Naive thymus-derived CD4-positive, alpha-beta T cell (primary cell): ENCODE results near the gene TUB. TPM values are rescaled to one million over a fixed set of nuclear protein-coding genes. Genes with fewer than 3 reads are reported as not detected.

ENCODE experiments used
- ATAC-seq: fragments of 150-1000 bp; cut with Tn5 transposase; 2 replicates; pipeline ENCODE4 v1.10.0; 2021; ENCODE audit warnings: mild to moderate bottlenecking, moderate library complexity
- CTCF ChIA-PET: fragments of 350-600 bp; sonication (Branson Sonifier 250); formaldehyde crosslinking; loops from one replicate; lab custom pipeline; 2021; ENCODE audit warnings: antibody characterized with exemption; lab: Charles Lee
- POLR2A ChIA-PET: fragments of 350-600 bp; sonication (Branson Sonifier 250); formaldehyde crosslinking; loops from one replicate; lab custom pipeline; 2021; ENCODE audit warnings: antibody characterized with exemption, inconsistent platforms; lab: Charles Lee
- DNase-seq, 9 donors: peaks; one replicate each; pipeline versions ENCODE4 v3.0.0 to v3.0.0-alpha.2; 2020 to 2022; ENCODE audit warnings: mixed read lengths in 1 of 9
- H3K27ac ChIP-seq: one replicate; pipeline ENCODE4 v1.7.0; 2013; ENCODE audit warnings: mild to moderate bottlenecking, low read depth, low read length, moderate library complexity
- H3K27me3 ChIP-seq, 2 donors: one replicate each; pipeline ENCODE4 v1.7.0; 2013; ENCODE audit warnings: low read length in 2 of 2, mild to moderate bottlenecking in 2 of 2, moderate library complexity in 2 of 2; ENCODE audit not compliant: control insufficient read depth in 2 of 2, insufficient read depth in 2 of 2
- H3K36me3 ChIP-seq, 3 experiments: 1 replicate in 2 of 3; 2 replicates in 1 of 3; pipeline ENCODE4 v1.7.0; 2013; ENCODE audit warnings: low read length in 3 of 3, mild to moderate bottlenecking in 3 of 3, moderate library complexity in 1 of 3; ENCODE audit not compliant: insufficient read depth in 3 of 3, control insufficient read depth in 2 of 3
- H3K4me1 ChIP-seq, 2 donors: one replicate each; pipeline ENCODE4 v1.7.0; 2013; ENCODE audit warnings: low read length in 2 of 2, mild to moderate bottlenecking in 2 of 2, moderate library complexity in 1 of 2; ENCODE audit not compliant: control insufficient read depth in 2 of 2, insufficient read depth in 2 of 2
- H3K4me3 ChIP-seq: 2 replicates; pipeline ENCODE4 v1.7.0; 2013; ENCODE audit warnings: mild to moderate bottlenecking, low read length
- H3K9me3 ChIP-seq, 3 experiments: 1 replicate in 2 of 3; 2 replicates in 1 of 3; pipeline ENCODE4 v1.7.0; 2013; ENCODE audit warnings: low read length in 3 of 3; ENCODE audit not compliant: control insufficient read depth in 2 of 3
- H3K27ac Mint-ChIP-seq, 9 donors: one replicate each; pipeline ENCODE4 v1.8.0; 2020 to 2022; ENCODE audit warnings: mixed read lengths in 9 of 9, mild to moderate bottlenecking in 8 of 9, moderate library complexity in 5 of 9, inconsistent platforms in 2 of 9
- H3K27me3 Mint-ChIP-seq, 5 donors: one replicate each; pipeline ENCODE4 v1.8.0; 2021 to 2022; ENCODE audit warnings: mixed read lengths in 5 of 5, mild to moderate bottlenecking in 1 of 5
- H3K36me3 Mint-ChIP-seq, 5 donors: one replicate each; pipeline ENCODE4 v1.8.0; 2020 to 2022; ENCODE audit warnings: mixed read lengths in 5 of 5, mild to moderate bottlenecking in 3 of 5, inconsistent platforms in 1 of 5
- H3K4me1 Mint-ChIP-seq, 7 donors: one replicate each; pipeline ENCODE4 v1.8.0; 2020 to 2022; ENCODE audit warnings: mixed read lengths in 7 of 7, mild to moderate bottlenecking in 3 of 7, inconsistent platforms in 1 of 7
- H3K4me3 Mint-ChIP-seq, 10 donors: one replicate each; pipeline ENCODE4 v1.8.0; 2020 to 2022; ENCODE audit warnings: mild to moderate bottlenecking in 10 of 10, mixed read lengths in 10 of 10, moderate library complexity in 6 of 10, inconsistent platforms in 2 of 10
- H3K9me3 Mint-ChIP-seq, 11 donors: one replicate each; pipeline ENCODE4 v1.8.0; 2020 to 2022; ENCODE audit warnings: mixed read lengths in 11 of 11, mild to moderate bottlenecking in 4 of 11, inconsistent platforms in 1 of 11, moderate library complexity in 1 of 11
- intact Hi-C, 2 donors: fragments of 100-400 bp; cut with micrococcal nuclease; formaldehyde crosslinking; loops; one replicate each; pipeline ENCODE4 v1.15.1; 2023
- polyA plus RNA-seq, 2 donors: library from polyadenylated mRNA; unstranded; fragments of 300-500 nt; fragmentation: Illumina TruSeq; gene quantifications; one replicate each; pipeline ENCODE4 v1.2.3, GENCODE V29; 2021
- total RNA-seq, 6 experiments: library from RNA in 5 of 6; stranded (reverse) in 5 of 6; gene quantifications; 1 replicate in 5 of 6; 2 replicates in 1 of 6; pipeline ENCODE4 v1.2.3 and lab custom pipeline; 2021 to 2026

Gene TUB
- total and polyA plus RNA-seq, 7 experiments from 2014 or later, result 0.05 to 0.12 (median 0.06) TPM; not detected in 3

GRCh38 chr11:8084352-8084751, 3.3 kb downstream of the TUB start:
- Mint-ChIP-seq H3K27ac (no peak overlapping the region), H3K9me3 (peaks cover 0 to 4% (median 0%) of the 10 kb centered on the region in 11 donors), H3K27me3 (peaks cover 46 to 66% (median 52%) of the 10 kb centered on the region in 5 donors), H3K36me3 (no peaks in the 10 kb centered on the region), H3K4me1 (peaks cover 0 to 10% (median 5%) of the 10 kb centered on the region in 7 donors), H3K4me3 (no peak overlapping the region)
- Histone ChIP-seq H3K27me3 (peaks cover 0 to 6% of the 10 kb centered on the region in 2 donors), H3K9me3 (no peaks in the 10 kb centered on the region), H3K4me3 (no peak overlapping the region), H3K4me1 (no peaks in the 10 kb centered on the region), H3K27ac (no peak overlapping the region), H3K36me3 (no peaks in the 10 kb centered on the region)
- ChIA-PET POLR2A (no interaction called here), CTCF (no interaction called here)
- intact Hi-C loops, result no loop called here
- DNase-seq (no peak), ATAC-seq (no peak)

DNA sequence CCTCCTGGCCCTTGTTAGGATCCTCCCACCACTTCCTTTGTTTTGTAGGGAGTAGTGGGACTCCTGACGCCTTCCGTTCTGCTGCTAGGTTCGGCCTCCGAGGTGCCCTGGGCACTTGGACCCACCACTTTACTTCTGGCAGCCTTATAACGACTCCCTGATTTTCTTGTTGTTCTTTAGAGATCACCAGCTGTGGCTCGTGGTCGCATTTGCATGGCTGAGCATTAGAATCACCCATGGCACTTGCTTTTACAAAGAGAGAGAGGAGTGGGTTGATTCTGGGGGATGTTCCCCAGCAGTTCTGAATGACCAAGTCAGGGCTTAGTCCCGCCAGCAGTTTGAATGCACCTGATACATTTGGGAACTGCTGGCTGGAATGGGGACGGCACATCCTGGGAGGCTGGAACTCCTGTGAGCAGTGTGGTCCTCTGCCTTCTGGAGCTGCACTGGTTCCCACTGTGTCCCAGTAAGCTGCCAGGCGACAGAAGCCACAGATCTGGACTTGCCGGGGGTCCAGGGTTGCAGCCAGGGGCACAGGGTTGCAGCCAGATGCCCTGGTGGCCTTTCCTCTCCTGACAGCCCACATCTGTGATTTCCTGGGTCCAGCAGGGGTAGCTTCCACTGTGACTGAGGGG, 4.1 kb downstream of the TUB start:
- intact Hi-C loops, result no loop called here
- ATAC-seq (no peak), DNase-seq (no peak)
- Histone ChIP-seq H3K4me3 (no peak overlapping the region), H3K9me3 (no peaks in the 10 kb centered on the region), H3K27me3 (peaks cover 0 to 6% of the 10 kb centered on the region in 2 donors), H3K36me3 (no peaks in the 10 kb centered on the region), H3K27ac (no peak overlapping the region), H3K4me1 (no peaks in the 10 kb centered on the region)
- Mint-ChIP-seq H3K9me3 (peaks cover 0 to 4% (median 0%) of the 10 kb centered on the region in 11 donors), H3K36me3 (no peaks in the 10 kb centered on the region), H3K4me1 (peaks cover 0 to 10% (median 5%) of the 10 kb centered on the region in 7 donors), H3K27ac (no peak overlapping the region), H3K4me3 (no peak overlapping the region), H3K27me3 (peaks cover 40 to 65% (median 48%) of the 10 kb centered on the region in 5 donors)
- ChIA-PET CTCF (no interaction called here), POLR2A (no interaction called here)

DNA sequence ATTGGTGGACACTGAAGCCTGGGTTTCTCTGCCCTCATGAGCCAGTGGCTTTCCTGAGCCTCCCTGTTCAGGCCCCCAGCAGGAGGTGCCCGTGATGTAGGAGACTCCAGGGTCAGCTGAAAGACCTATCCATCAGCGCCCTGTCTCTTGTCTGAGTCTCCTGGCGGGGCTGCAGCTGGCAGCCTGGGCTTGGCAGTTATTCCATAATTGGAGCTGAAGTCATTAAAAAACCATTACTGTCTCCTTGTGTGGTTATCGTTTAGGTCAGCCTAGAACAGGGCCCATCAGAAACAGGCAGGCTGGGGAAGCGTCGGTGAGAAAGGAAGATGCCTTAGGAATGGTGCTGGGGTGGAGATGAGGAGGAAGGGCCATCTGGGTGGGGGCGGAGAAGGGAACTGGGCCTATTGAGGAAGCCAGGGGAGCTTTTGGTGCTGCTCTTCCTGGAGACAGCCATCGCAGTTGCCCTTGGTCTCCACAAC, 5.0 kb downstream of the TUB start:
- ChIA-PET CTCF (interaction anchor here (0.6 kb wide), 1 partner anchor 484 kb away, joined by 3 read pairs; no protein-coding TSS in a partner anchor), POLR2A (no interaction called here)
- DNase-seq (no peak), ATAC-seq (no peak)
- Histone ChIP-seq H3K9me3 (no peaks in the 10 kb centered on the region), H3K27me3 (peaks cover 0 to 6% of the 10 kb centered on the region in 2 donors), H3K4me1 (no peaks in the 10 kb centered on the region), H3K4me3 (no peak overlapping the region), H3K36me3 (no peaks in the 10 kb centered on the region), H3K27ac (no peak overlapping the region)
- Mint-ChIP-seq H3K36me3 (no peaks in the 10 kb centered on the region), H3K27me3 (peaks cover 33 to 60% (median 42%) of the 10 kb centered on the region in 5 donors), H3K4me1 (peaks cover 0 to 6% (median 4%) of the 10 kb centered on the region in 7 donors), H3K9me3 (peaks cover 0 to 2% (median 0%) of the 10 kb centered on the region in 11 donors), H3K4me3 (no peak overlapping the region), H3K27ac (no peak overlapping the region)
- intact Hi-C loops, result no loop called here

DNA sequence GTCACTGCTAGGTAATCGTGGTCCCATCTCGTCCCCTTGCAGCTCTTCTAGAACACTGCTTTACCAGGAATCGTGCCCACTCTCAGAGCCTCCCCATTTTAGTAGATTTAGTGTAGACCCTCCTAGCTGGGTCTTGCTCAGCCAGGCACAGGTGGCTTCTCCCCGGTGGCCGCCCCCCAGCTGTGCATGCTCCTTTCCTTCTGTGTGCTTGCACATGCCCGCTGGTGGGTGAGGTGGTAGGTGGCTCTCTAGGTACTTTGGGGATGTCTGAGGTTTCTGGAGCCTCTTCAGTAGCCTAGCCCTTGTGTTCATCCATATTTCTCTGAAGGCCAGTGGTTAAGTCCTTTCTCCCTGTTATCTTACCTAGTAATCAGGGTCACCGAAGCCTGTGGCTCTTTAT, 5.6 kb downstream of the TUB start:
- DNase-seq, result no peak
- Mint-ChIP-seq H3K27me3 (peaks cover 32 to 60% (median 42%) of the 10 kb centered on the region in 5 donors), H3K36me3 (no peaks in the 10 kb centered on the region), H3K4me1 (peaks cover 0 to 6% (median 4%) of the 10 kb centered on the region in 7 donors), H3K27ac (no peak overlapping the region), H3K9me3 (peaks cover 0 to 2% (median 0%) of the 10 kb centered on the region in 11 donors), H3K4me3 (no peak overlapping the region)
- CTCF ChIA-PET, result no interaction called here
- POLR2A ChIA-PET, result no interaction called here
- Histone ChIP-seq H3K4me3 (no peak overlapping the region), H3K36me3 (no peaks in the 10 kb centered on the region), H3K27me3 (peaks cover 0 to 6% of the 10 kb centered on the region in 2 donors), H3K9me3 (no peaks in the 10 kb centered on the region), H3K4me1 (no peaks in the 10 kb centered on the region), H3K27ac (no peak overlapping the region)
- intact Hi-C loops, result no loop called here
- no peak for ATAC-seq

DNA sequence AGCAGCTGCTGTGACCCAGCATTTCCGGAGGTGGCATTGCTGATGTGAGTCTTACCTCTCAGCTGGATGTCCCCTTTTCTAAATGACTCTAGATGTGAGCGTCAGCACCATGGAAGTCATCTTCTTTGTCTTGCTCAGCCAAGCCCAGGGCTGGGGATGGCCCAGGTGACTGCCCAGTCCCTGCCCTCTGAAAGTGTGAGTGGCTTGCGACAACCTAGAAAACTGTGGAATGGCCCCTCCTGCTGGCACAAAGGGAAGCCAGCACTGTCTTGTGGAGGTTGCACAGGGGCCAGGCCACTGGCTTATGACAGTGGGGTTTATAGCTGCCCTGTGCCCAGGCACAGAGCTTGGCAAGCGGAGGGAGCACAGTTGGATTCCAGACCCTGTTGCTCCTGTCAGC, 6.2 kb downstream of the TUB start:
- Histone ChIP-seq H3K4me1 (no peaks in the 10 kb centered on the region), H3K4me3 (no peak overlapping the region), H3K9me3 (no peaks in the 10 kb centered on the region), H3K36me3 (no peaks in the 10 kb centered on the region), H3K27me3 (peaks cover 0 to 2% of the 10 kb centered on the region in 2 donors), H3K27ac (no peak overlapping the region)
- Mint-ChIP-seq H3K36me3 (no peaks in the 10 kb centered on the region), H3K27ac (peak overlapping the region in 1 of 9 donors; percentile 22), H3K4me1 (peaks cover 0 to 5% (median 0%) of the 10 kb centered on the region in 7 donors), H3K9me3 (no peaks in the 10 kb centered on the region), H3K27me3 (peaks cover 26 to 53% (median 36%) of the 10 kb centered on the region in 5 donors), H3K4me3 (no peak overlapping the region)
- no peak for DNase-seq
- intact Hi-C loops, result no loop called here
- CTCF ChIA-PET, result no interaction called here
- POLR2A ChIA-PET, result no interaction called here
- ATAC-seq, result peak; percentile 8

DNA sequence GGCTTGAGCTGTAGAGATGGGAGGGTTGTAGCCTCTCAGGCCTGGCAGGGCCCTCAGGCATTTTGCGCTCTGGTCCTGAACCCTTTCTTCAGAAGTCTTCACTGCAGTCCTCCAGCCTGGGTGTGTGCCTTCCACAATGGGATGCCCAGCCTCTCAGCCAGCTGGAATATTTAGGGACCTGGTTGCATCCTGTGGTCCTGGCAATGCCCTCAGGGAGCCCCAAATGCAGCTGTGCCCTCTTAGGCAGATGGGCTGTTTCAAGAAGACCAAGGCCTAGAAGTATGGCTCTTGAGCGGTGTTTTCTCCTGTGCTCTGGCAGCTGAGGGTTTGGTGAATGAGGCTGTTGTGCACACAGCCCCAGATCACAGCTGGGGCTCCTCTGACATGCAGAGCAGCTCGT, 6.7 kb downstream of the TUB start:
- DNase-seq (no peak), ATAC-seq (no peak)
- peaks cover 0 to 5% (median 3%) of the 10 kb centered on the region in 7 donors for H3K4me1 Mint-ChIP-seq
- H3K27ac Mint-ChIP-seq, result no peak overlapping the region
- H3K36me3 Mint-ChIP-seq, result no peaks in the 10 kb centered on the region
- ChIA-PET POLR2A (no interaction called here), CTCF (interaction anchor here (1.4 kb wide), 1 partner anchor 82 kb away, joined by 3 read pairs; no protein-coding TSS in a partner anchor)
- no peaks in the 10 kb centered on the region for H3K9me3 Mint-ChIP-seq
- intact Hi-C loops, result no loop called here
- Histone ChIP-seq H3K27ac (no peak overlapping the region), H3K36me3 (no peaks in the 10 kb centered on the region), H3K27me3 (no peaks in the 10 kb centered on the region), H3K9me3 (no peaks in the 10 kb centered on the region), H3K4me1 (no peaks in the 10 kb centered on the region), H3K4me3 (no peak overlapping the region)
- H3K27me3 Mint-ChIP-seq, result peaks cover 20 to 48% (median 30%) of the 10 kb centered on the region in 5 donors
- H3K4me3 Mint-ChIP-seq, result no peak overlapping the region
